SK-N-SH treated with all-trans-retinoic acid at 6 μM for 48 hours (cell line): Measurements from ENCODE around the gene ASB18.

ENCODE experiments used
- ARNTL ChIP-seq: fragments of 450-650 bp; formaldehyde crosslinking; IDR thresholded peaks from 2 replicates; pipeline ENCODE4 v1.5.0; 2020; ENCODE audit warnings: low read depth, mild to moderate bottlenecking, moderate library complexity, borderline replicate concordance
- BACH2 ChIP-seq: fragments of 250-450 bp; sonication (Bioruptor Pico); IDR thresholded peaks from 2 replicates; pipeline ENCODE4 v1.9.0; 2021; ENCODE audit warnings: mild to moderate bottlenecking, borderline replicate concordance
- PATZ1 ChIP-seq: fragments of 250-450 bp; sonication (Bioruptor Pico); IDR thresholded peaks from 2 replicates; pipeline ENCODE4 v1.8.0; 2020; ENCODE audit warnings: mild to moderate bottlenecking, moderate library complexity, borderline replicate concordance
- RARB ChIP-seq: fragments of 250-450 bp; sonication (Bioruptor Pico); IDR thresholded peaks from 2 replicates; pipeline ENCODE4 v1.8.0; 2021; ENCODE audit warnings: mild to moderate bottlenecking, moderate library complexity
- SNAI2 ChIP-seq: fragments of 250-450 bp; sonication (Bioruptor Pico); IDR thresholded peaks from 2 replicates; pipeline ENCODE4 v1.5.0; 2020; ENCODE audit warnings: mild to moderate bottlenecking, moderate library complexity
- TOX ChIP-seq: fragments of 250-450 bp; sonication (Bioruptor Pico); IDR thresholded peaks from 2 replicates; pipeline ENCODE4 v1.8.0; 2021; ENCODE audit warnings: mild to moderate bottlenecking, moderate library complexity, borderline replicate concordance
- TSHZ2 ChIP-seq: fragments of 250-450 bp; sonication (Bioruptor Pico); IDR thresholded peaks from 2 replicates; pipeline ENCODE4 v1.5.0; 2020; ENCODE audit warnings: mild to moderate bottlenecking, moderate library complexity
- ZC3H10 ChIP-seq: fragments of 250-450 bp; sonication (Bioruptor Pico); IDR thresholded peaks from 2 replicates; pipeline ENCODE4 v1.5.1; 2021; ENCODE audit warnings: mild to moderate bottlenecking, moderate library complexity
- ZFP3 ChIP-seq: fragments of 250-450 bp; sonication (Bioruptor Pico); IDR thresholded peaks from 2 replicates; pipeline ENCODE4 v1.5.0; 2020; ENCODE audit warnings: mild to moderate bottlenecking, moderate library complexity
- ZFP30 ChIP-seq: fragments of 450-650 bp; formaldehyde crosslinking; IDR thresholded peaks from 2 replicates; pipeline ENCODE4 v1.5.0; 2022; ENCODE audit warnings: mild to moderate bottlenecking, moderate library complexity
- ZNF70 ChIP-seq: fragments of 450-650 bp; formaldehyde crosslinking; IDR thresholded peaks from 2 replicates; pipeline ENCODE4 v1.5.0; 2020; ENCODE audit warnings: mild to moderate bottlenecking, moderate library complexity
- TF ChIP-seq, protein P1 (sequence below): fragments of 250-450 bp; sonication (Bioruptor Pico); IDR thresholded peaks from 2 replicates; pipeline ENCODE4 v1.5.1; 2020; ENCODE audit warnings: low read depth, mild to moderate bottlenecking, moderate library complexity
- TF ChIP-seq, protein P2 (sequence below): fragments of 250-450 bp; sonication (Bioruptor Pico); IDR thresholded peaks from 2 replicates; pipeline ENCODE4 v1.5.1; 2021; ENCODE audit warnings: mild to moderate bottlenecking, moderate library complexity
- TF ChIP-seq, protein P3 (sequence below): fragments of 250-450 bp; sonication (Bioruptor Pico); IDR thresholded peaks from 2 replicates; pipeline ENCODE4 v1.8.0; 2021; ENCODE audit warnings: low read depth, mild to moderate bottlenecking, moderate library complexity, borderline replicate concordance

GRCh38 chr2:236214376-236214995 is 49.7 kb downstream of the ASB18 start:
- no peak for TF ChIP-seq ZFP30
- TF ChIP-seq, protein P1, sequence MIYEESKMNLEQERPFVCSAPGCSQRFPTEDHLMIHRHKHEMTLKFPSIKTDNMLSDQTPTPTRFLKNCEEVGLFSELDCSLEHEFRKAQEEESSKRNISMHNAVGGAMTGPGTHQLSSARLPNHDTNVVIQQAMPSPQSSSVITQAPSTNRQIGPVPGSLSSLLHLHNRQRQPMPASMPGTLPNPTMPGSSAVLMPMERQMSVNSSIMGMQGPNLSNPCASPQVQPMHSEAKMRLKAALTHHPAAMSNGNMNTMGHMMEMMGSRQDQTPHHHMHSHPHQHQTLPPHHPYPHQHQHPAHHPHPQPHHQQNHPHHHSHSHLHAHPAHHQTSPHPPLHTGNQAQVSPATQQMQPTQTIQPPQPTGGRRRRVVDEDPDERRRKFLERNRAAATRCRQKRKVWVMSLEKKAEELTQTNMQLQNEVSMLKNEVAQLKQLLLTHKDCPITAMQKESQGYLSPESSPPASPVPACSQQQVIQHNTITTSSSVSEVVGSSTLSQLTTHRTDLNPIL (CRISPR knock-in tag): no peak
- TF ChIP-seq, protein P2, sequence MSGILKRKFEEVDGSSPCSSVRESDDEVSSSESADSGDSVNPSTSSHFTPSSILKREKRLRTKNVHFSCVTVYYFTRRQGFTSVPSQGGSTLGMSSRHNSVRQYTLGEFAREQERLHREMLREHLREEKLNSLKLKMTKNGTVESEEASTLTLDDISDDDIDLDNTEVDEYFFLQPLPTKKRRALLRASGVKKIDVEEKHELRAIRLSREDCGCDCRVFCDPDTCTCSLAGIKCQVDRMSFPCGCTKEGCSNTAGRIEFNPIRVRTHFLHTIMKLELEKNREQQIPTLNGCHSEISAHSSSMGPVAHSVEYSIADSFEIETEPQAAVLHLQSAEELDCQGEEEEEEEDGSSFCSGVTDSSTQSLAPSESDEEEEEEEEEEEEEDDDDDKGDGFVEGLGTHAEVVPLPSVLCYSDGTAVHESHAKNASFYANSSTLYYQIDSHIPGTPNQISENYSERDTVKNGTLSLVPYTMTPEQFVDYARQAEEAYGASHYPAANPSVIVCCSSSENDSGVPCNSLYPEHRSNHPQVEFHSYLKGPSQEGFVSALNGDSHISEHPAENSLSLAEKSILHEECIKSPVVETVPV: no peak
- TF ChIP-seq RARB (CRISPR knock-in tag): no peak
- TF ChIP-seq, protein P3, sequence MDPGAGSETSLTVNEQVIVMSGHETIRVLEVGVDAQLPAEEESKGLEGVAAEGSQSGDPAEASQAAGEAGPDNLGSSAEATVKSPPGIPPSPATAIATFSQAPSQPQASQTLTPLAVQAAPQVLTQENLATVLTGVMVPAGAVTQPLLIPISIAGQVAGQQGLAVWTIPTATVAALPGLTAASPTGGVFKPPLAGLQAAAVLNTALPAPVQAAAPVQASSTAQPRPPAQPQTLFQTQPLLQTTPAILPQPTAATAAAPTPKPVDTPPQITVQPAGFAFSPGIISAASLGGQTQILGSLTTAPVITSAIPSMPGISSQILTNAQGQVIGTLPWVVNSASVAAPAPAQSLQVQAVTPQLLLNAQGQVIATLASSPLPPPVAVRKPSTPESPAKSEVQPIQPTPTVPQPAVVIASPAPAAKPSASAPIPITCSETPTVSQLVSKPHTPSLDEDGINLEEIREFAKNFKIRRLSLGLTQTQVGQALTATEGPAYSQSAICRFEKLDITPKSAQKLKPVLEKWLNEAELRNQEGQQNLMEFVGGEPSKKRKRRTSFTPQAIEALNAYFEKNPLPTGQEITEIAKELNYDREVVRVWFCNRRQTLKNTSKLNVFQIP (CRISPR knock-in tag): no peak
- TF ChIP-seq TOX (CRISPR knock-in tag): no peak
- TF ChIP-seq ZNF70 (CRISPR knock-in tag): no peak
- TF ChIP-seq BACH2: no peak
- TF ChIP-seq PATZ1 (CRISPR knock-in tag): no peak
- TF ChIP-seq ZFP3 (CRISPR knock-in tag): no peak
- TF ChIP-seq ARNTL (CRISPR knock-in tag): no peak
- TF ChIP-seq ZC3H10 (CRISPR knock-in tag): no peak
- TF ChIP-seq TSHZ2 (CRISPR knock-in tag): no peak
- no peak for TF ChIP-seq SNAI2 (CRISPR knock-in tag)
